Gastrocnemius medialis (tissue), 4 donors: Measurements from ENCODE around the gene CD244. TPM values are rescaled to one million over a fixed set of nuclear protein-coding genes. Genes with fewer than 3 reads are reported as not detected.

ENCODE experiments used
- ATAC-seq, 2 donors: fragments of 150-250 bp; one replicate each; pipeline ENCODE4 v1.9.1; 2016
- DNase-seq, 2 donors: peaks; one replicate each; pipeline ENCODE4 v3.0.0-alpha.2; 2019
- H3K27ac ChIP-seq, 4 donors: fragments of 200-600 bp; sonication (generic); 1 replicate in 1 of 4; 2 replicates in 3 of 4; pipeline ENCODE4 v1.5.1; 2016 to 2018; ENCODE audit warnings: mild to moderate bottlenecking in 2 of 4, moderate library complexity in 1 of 4
- H3K27me3 ChIP-seq, 3 donors: fragments of 200-600 bp; sonication (generic) in 2 of 3; 1 replicate in 1 of 3; 2 replicates in 2 of 3; pipeline versions ENCODE4 v1.5.1 to v1.6.0; 2016 to 2019; ENCODE audit warnings: mild to moderate bottlenecking in 1 of 3, moderate library complexity in 1 of 3
- H3K36me3 ChIP-seq, 2 donors: fragments of 200-600 bp; sonication (generic) in 1 of 2; one replicate each; pipeline ENCODE4 v1.5.1; 2017 to 2018
- H3K4me1 ChIP-seq, 2 donors: fragments of 200-600 bp; sonication (generic) in 1 of 2; one replicate each; pipeline ENCODE4 v1.5.1; 2016 to 2017; ENCODE audit warnings: mild to moderate bottlenecking in 2 of 2
- H3K4me3 ChIP-seq, 4 donors: fragments of 200-600 bp; sonication (generic) in 3 of 4; 1 replicate in 1 of 4; 2 replicates in 3 of 4; pipeline ENCODE4 v1.5.1; 2016 to 2019; ENCODE audit warnings: mild to moderate bottlenecking in 2 of 4
- H3K9me3 ChIP-seq, 3 donors: fragments of 200-600 bp; sonication (generic) in 2 of 3; 1 replicate in 1 of 3; 2 replicates in 2 of 3; pipeline ENCODE4 v1.5.1; 2016 to 2019
- CTCF ChIP-seq, 5 experiments: fragments of 450-650 bp in 3 of 5; fragments of 200-600 bp in 2 of 5; sonication (generic) in 2 of 5; IDR thresholded peaks in 4 of 5; conservative IDR thresholded peaks in 1 of 5; 1 replicate in 4 of 5; 2 replicates in 1 of 5; pipeline ENCODE4 v1.5.1; 2016 to 2019; ENCODE audit warnings: antibody characterized with exemption in 5 of 5, mild to moderate bottlenecking in 3 of 5, moderate library complexity in 3 of 5
- POLR2A ChIP-seq, 2 donors: fragments of 450-650 bp; IDR thresholded peaks; one replicate each; pipeline ENCODE4 v1.6.1; 2017; ENCODE audit warnings: antibody characterized with exemption in 2 of 2, mild to moderate bottlenecking in 2 of 2, moderate library complexity in 2 of 2
- in situ Hi-C, 4 donors: fragments of 200-750 bp; cut with MboI; loops; one replicate each; pipeline versions ENCODE4 v1.15.0 to v1.8.0; 2017; ENCODE audit warnings: low sequenced_read_pairs in 4 of 4
- intact Hi-C: fragments of 100-400 bp; cut with DNase I; formaldehyde crosslinking; loops from one replicate; pipeline ENCODE4 v1.15.1; 2023; ENCODE audit warnings: low total_unique reads
- total RNA-seq, 4 donors: library from RNA; depleted of rRNA; stranded (reverse); fragments of >200 nt; gene quantifications; one replicate each; pipeline versions ENCODE4 v1.1.0 to v1.2.3, GENCODE V29; 2016

Gene CD244
- total RNA-seq, 4 donors from 2014 or later, result not detected

GRCh38 chr1:160807738-160808137 lies 54.9 kb downstream of the CD244 start:
- Histone ChIP-seq H3K27me3 (no peaks in the 10 kb centered on the region), H3K36me3 (no peaks in the 10 kb centered on the region), H3K4me3 (no peak overlapping the region), H3K9me3 (no peaks in the 10 kb centered on the region), H3K27ac (no peak overlapping the region), H3K4me1 (no peaks in the 10 kb centered on the region)
- intact Hi-C loops (no loop called here), in situ Hi-C loops (no loop called here)
- TF ChIP-seq CTCF (IDR thresholded peaks at IDR 0.05 in 4 of 5, conservative IDR thresholded peaks at IDR 0.05 in 1 of 5) (no peak), POLR2A (IDR thresholded peaks at IDR 0.05) (no peak)
- DNase-seq (no peak), ATAC-seq (no peak)

- H3K4me3 ChIP-seq, result no peak overlapping the region
- DNase-seq, result no peak
- TF ChIP-seq POLR2A (IDR thresholded peaks at IDR 0.05), result no peak
- no peak for TF ChIP-seq CTCF (IDR thresholded peaks at IDR 0.05 in 4 of 5, conservative IDR thresholded peaks at IDR 0.05 in 1 of 5)
- ATAC-seq, result no peak
- no peak overlapping the region for H3K27ac ChIP-seq
- intact Hi-C loops (no loop called here), in situ Hi-C loops (no loop called here)
- no peaks in the 10 kb centered on the region for H3K36me3 ChIP-seq
- H3K9me3 ChIP-seq, result no peaks in the 10 kb centered on the region
- no peaks in the 10 kb centered on the region for H3K4me1 ChIP-seq
- H3K27me3 ChIP-seq, result no peaks in the 10 kb centered on the region
Measured at GRCh38 chr1:160807247-160807646, 55.4 kb downstream of the CD244 start.

DNA sequence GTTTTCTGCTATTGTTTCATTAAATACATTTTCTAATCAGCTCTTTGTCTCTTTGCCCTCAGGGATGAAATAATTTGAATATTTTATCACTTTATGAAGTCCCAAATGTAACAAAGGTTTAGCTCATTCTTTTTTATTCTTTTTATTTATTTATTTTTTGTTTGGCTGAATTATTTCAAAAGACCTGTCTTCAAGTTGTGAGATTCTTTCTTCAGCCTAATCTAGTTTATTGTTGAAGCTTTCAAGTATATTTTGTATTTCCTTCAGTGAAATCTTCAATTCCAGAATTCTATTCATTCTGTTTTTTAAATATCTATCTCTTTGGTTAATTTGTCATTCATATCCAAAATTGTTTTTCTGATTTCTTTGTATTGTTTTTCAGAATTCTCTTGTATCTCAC lies 55.9 kb downstream of the CD244 start:
- DNase-seq, result no peak
- no peaks in the 10 kb centered on the region for H3K27me3 ChIP-seq
- TF ChIP-seq CTCF (IDR thresholded peaks at IDR 0.05 in 4 of 5, conservative IDR thresholded peaks at IDR 0.05 in 1 of 5) (no peak), POLR2A (IDR thresholded peaks at IDR 0.05) (no peak)
- no peak overlapping the region for H3K27ac ChIP-seq
- intact Hi-C loops (no loop called here), in situ Hi-C loops (no loop called here)
- H3K4me3 ChIP-seq, result no peak overlapping the region
- no peaks in the 10 kb centered on the region for H3K9me3 ChIP-seq
- H3K36me3 ChIP-seq, result no peaks in the 10 kb centered on the region
- no peak for ATAC-seq
- H3K4me1 ChIP-seq, result no peaks in the 10 kb centered on the region

DNA sequence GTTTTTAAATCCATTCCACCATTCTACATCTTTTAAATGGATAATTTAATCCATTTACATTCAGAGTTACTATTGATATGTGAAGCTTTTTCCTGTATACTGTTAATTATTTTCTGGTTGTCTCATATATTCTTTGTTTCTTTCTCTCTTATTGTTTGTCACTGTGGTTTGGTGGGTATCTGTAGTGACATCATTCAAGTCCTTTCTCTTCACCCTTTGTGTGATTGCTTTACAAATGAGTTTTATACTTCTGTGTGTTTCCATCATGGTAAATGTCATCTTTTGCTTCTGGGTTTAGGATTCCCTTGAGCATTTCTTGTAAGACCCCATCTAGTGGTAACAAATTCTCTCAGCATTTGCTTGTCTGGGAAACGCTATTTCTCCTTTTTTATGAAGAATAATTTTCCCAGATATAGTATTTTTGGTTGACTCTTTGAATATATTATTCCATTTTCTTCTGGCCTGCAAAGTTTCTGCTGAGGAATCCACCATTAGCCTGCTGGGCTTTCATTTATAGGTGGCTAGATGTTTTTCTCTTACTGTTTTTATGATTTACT lies 56.5 kb downstream of the CD244 start:
- Histone ChIP-seq H3K36me3 (no peaks in the 10 kb centered on the region), H3K27me3 (no peaks in the 10 kb centered on the region), H3K9me3 (no peaks in the 10 kb centered on the region), H3K4me3 (no peak overlapping the region), H3K27ac (no peak overlapping the region), H3K4me1 (no peaks in the 10 kb centered on the region)
- ATAC-seq (no peak), DNase-seq (no peak)
- no peak for TF ChIP-seq CTCF (IDR thresholded peaks at IDR 0.05 in 4 of 5, conservative IDR thresholded peaks at IDR 0.05 in 1 of 5)
- TF ChIP-seq POLR2A (IDR thresholded peaks at IDR 0.05), result no peak
- intact Hi-C loops (no loop called here), in situ Hi-C loops (no loop called here)
